A549 treated with ZK216348 at 1 μM for 4 hours (cell line): ENCODE results near the gene CDC123. TPM values are rescaled to one million over a fixed set of nuclear protein-coding genes. Genes with fewer than 3 reads are reported as not detected.

Experiments used
- total RNA-seq: library from RNA; stranded (reverse); fragments of 200-300 nt; extraction: Qiagen RNA extraction; gene quantifications from 5 replicates; pipeline ENCODE4 v1.2.3, GENCODE V29; 2022; ENCODE audit warnings: low read depth

The CDC123 gene
- total RNA-seq = 124 to 175 TPM (median 129 TPM) in 5 replicates

GRCh38 chr10:12195603-12196506, at the start of gene CDC123, which contains the start of gene NUDT5:
CDC123 (plus strand) TSS chr10:12196188; CDS start chr10:12196246, 58 bp downstream.
NUDT5 (minus strand) TSS chr10:12195891; CDS start chr10:12186291, 9,600 bp downstream.

Other genes starting within 250 kb of the CDC123 start
- gene UPF2, start 153.4 kb upstream of the CDC123 start, total RNA-seq = 15.8 to 20.1 TPM (median 15.8 TPM) in 5 replicates
- gene DHTKD1, start 127.2 kb upstream of the CDC123 start, total RNA-seq = 6.3 to 12.9 TPM (median 8.5 TPM) in 5 replicates
- 10.1 to 15.3 TPM (median 12.9 TPM) in 5 replicates for gene SEC61A2, start 66.5 kb upstream of the CDC123 start, total RNA-seq
- 122 to 206 TPM (median 139 TPM) in 5 replicates for gene NUDT5, start 297 bp upstream of the CDC123 start, total RNA-seq
- 5.4 to 8.2 TPM (median 7.4 TPM) in 5 replicates for gene CAMK1D, start 153.4 kb downstream of the CDC123 start, total RNA-seq